IPS-15b (cell line): ENCODE data around the gene TSPAN18.

Experiments used
- H3K27me3 ChIP-seq: one replicate; pipeline ENCODE4 v1.6.1; 2013; ENCODE audit warnings: low read length; ENCODE audit not compliant: control insufficient read depth, insufficient read depth
- H3K36me3 ChIP-seq: one replicate; pipeline ENCODE4 v1.6.1; 2013; ENCODE audit warnings: low read length; ENCODE audit not compliant: control insufficient read depth, insufficient read depth
- H3K4me1 ChIP-seq: one replicate; pipeline ENCODE4 v1.6.1; 2013; ENCODE audit warnings: mild to moderate bottlenecking, low read length; ENCODE audit not compliant: control insufficient read depth, insufficient read depth
- H3K4me3 ChIP-seq: one replicate; pipeline ENCODE4 v1.5.1; 2013; ENCODE audit warnings: low read depth, low read length
- H3K9ac ChIP-seq: one replicate; pipeline ENCODE4 v1.6.1; 2013; ENCODE audit warnings: low read depth, mild to moderate bottlenecking, low read length
- H3K9me3 ChIP-seq: one replicate; pipeline ENCODE4 v1.6.1; 2013; ENCODE audit warnings: mild to moderate bottlenecking, low read length; ENCODE audit not compliant: control insufficient read depth, insufficient read depth

TSPAN18 gene

DNA sequence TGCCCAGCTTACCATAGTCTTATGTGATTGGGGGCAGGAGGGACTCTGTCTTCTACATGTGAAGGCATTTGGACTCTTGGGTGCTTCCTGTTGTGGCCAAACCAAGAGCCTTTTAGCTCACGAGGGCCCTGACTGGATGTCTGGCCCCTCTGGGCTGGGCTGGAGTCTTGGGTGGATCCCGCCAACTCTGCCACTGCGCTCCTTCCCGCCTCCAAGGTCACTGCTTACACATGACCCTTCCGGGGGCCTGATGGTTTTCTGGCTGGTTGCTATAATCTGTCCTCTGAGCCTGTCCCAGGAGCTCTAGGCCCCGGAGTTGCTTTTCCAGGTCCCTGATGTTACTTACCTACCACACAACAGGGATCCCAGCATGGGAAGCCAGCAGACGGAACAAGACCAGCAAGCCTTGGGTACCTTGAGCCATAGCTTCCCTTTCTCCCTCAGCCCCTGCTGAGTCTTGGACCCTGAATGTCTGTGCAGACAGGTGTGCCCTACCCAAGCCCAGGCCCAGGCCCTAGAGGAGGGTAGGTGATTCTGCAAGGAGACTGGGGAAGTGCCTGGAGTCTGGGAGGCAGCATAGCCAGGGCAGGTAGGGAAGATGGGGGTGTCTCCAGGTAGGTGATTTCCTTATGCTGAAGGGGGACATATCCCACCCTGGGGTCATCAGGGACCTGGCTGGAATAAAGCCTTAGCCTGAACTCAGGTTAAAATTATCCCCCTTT is 100.3 kb downstream of the TSPAN18 start:
- Histone ChIP-seq H3K9ac (no peak overlapping the region), H3K27me3 (peaks cover 35% of the 10 kb centered on the region), H3K9me3 (no peaks in the 10 kb centered on the region), H3K4me3 (no peak overlapping the region), H3K36me3 (no peaks in the 10 kb centered on the region), H3K4me1 (peaks cover 20% of the 10 kb centered on the region)

DNA sequence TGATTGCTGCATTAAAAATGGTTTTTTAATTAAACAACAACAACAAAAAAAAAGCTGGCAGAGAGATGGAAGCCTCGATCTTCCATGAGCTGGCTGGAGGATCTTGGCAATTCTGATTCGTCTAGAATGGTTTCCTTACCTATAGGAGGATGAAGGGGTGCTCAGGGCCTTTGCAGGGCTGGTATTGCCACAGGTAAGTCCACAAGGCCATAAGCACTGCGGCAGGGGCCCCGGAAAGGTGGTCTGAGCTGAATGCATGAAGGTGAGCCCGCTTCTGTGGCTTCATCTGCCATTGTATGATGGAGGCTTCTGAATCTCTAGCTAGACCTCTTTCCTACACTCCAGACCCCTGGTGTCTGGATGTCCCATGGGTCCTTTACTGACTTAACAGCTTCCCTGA is 101.5 kb downstream of the TSPAN18 start:
- Histone ChIP-seq H3K36me3 (no peaks in the 10 kb centered on the region), H3K27me3 (peaks cover 46% of the 10 kb centered on the region), H3K9me3 (no peaks in the 10 kb centered on the region), H3K9ac (no peak overlapping the region), H3K4me3 (no peak overlapping the region), H3K4me1 (peaks cover 23% of the 10 kb centered on the region)

DNA sequence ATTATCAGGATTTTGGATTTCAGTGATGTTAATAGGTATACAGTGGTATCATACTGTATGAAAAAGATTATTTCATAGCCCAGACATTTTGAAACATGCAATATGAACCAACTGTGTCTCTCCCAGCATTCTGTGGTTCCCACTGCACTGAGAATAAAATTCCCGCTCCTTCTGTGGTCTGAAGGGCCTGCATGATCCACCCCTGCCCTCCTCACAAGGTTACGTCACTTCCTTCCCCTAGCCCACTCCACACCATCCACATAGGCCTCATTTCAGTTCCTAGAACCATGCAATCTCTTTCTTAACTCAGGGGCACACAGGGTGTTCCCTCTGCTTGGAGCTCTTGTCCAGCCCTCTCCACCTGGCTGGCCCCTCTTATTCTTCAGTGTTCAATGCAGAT is 103.1 kb downstream of the TSPAN18 start:
- peaks cover 24% of the 10 kb centered on the region for H3K4me1 ChIP-seq

DNA sequence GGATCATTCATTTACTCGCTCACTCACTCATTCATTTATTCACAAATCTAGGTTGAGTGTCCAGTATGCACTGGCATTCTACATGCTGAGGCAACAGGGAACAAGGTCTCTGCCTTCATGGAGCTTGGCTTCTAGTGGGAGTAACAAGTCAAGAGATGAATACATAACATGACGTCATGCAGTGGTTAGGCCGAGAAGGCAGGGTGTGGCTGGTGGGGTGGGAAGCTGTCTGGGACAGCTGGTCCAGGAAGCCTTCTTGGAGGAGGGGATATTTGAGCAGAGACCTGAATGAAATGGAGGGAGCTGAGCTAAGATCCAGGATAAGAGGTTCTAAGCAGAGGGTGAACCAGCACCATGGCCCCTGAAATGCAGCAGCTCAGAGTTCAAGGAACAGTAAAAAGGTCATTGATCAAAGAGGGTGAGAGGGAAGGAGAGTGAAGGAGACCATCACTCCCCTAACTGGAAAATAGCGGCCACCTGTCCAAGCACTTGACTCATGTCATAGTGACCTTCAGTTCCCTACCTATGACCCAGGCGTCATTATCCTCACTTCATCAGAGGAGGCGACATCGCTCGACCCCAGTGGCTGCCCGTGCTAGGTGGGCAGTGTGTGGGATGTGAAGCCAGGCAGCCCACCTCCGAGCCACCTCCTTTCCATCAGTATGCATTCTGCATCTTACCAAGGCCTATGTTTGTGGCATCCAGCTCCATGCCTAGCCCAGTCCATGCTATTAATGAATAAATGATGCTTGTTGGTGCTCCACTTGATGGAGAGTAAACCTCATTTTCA is 105.0 kb downstream of the TSPAN18 start:
- Histone ChIP-seq H3K4me1 (peaks cover 27% of the 10 kb centered on the region), H3K9ac (no peak overlapping the region), H3K9me3 (no peaks in the 10 kb centered on the region), H3K27me3 (peaks cover 34% of the 10 kb centered on the region), H3K36me3 (no peaks in the 10 kb centered on the region), H3K4me3 (no peak overlapping the region)

More for the DNA sequence above, 103.1 kb downstream of the TSPAN18 start:
- Histone ChIP-seq H3K9ac (no peak overlapping the region), H3K27me3 (peaks cover 46% of the 10 kb centered on the region), H3K9me3 (no peaks in the 10 kb centered on the region), H3K36me3 (no peaks in the 10 kb centered on the region), H3K4me3 (no peak overlapping the region)

DNA sequence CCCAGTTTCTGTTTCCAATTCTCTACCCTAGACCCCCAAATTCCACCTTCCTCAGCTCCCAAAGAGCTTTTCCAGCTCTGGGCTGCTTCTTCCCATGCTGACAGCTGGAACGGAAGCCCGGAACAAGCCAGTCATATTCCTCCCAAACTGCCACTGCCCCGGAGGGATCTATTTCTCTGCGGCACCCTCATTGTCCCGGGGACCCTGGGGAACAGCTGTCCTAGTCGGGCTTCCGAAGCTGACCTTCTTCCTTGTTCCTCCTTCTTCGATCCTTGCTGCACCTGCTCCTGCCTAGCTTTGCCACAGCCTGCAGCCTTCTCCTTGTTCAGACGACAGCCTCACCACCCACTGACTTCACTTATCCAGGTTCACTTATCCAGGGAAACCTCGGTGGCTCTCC is 105.7 kb downstream of the TSPAN18 start:
- H3K4me1 ChIP-seq: peaks cover 27% of the 10 kb centered on the region
- no peaks in the 10 kb centered on the region for H3K36me3 ChIP-seq
- no peaks in the 10 kb centered on the region for H3K9me3 ChIP-seq
- peaks cover 29% of the 10 kb centered on the region for H3K27me3 ChIP-seq
- H3K4me3 ChIP-seq: no peak overlapping the region
- H3K9ac ChIP-seq: no peak overlapping the region

DNA sequence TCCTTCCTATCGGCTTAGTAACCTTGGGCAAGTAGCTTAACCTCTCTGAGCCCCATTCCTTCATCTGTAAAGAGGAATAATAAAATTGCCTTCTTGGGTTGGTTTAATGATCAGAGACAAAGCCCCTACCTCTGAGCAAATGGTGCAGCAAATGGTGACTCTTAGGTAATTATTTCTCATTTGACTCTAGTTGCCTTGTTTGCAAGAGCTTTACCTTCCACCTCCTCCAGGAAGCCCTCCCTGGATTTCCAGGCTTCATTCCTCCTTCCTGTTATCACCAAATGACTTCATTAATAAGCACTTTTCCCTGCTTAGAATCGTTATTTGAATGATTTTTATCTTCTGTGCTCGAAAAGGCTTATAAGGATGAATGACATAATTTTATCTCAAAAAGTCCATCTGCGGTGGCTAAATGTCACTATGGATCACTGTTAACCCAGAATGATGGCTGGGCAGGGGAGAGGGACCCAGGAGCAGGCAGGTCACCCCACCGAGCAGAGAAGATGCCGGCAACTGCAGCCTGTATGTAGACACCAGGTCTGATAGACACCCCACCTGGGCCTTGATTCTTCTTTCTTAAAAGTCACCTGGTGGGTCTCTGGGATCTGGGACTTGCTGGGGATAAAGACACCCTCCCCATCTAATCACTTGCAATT is 106.6 kb downstream of the TSPAN18 start:
- H3K9ac ChIP-seq: no peak overlapping the region
- H3K4me3 ChIP-seq: no peak overlapping the region
- H3K9me3 ChIP-seq: no peaks in the 10 kb centered on the region
- H3K27me3 ChIP-seq: peaks cover 25% of the 10 kb centered on the region
- peaks cover 27% of the 10 kb centered on the region for H3K4me1 ChIP-seq
- no peaks in the 10 kb centered on the region for H3K36me3 ChIP-seq

DNA sequence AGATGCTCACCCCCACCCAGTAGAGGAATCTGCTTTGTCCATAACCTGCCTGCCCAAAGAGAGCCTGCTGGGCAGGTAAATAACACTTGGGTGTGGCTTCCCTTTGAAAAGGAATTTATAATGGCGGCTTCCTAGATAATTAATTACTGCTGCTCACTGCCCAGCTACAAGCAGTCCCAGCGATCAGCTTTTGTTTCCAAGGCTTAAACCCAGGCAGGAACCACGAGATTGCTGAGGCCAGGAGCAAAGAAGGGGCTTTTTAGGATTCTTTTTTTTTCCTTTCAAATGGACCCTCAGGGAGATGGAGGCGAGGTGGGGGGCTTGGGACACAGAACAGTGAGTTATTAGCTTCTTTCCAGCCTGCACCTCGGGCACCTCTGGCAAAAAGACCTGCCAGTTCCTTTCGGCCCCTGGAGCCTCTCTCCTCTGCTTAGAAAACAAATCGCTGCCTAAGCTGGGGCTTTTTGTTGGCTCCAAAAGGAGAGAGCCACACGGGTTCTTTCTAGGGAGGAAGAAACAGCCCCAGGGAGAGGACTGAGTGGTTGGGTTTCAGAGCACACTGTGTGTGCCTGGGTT is 107.2 kb downstream of the TSPAN18 start:
- Histone ChIP-seq H3K36me3 (no peaks in the 10 kb centered on the region), H3K27me3 (peaks cover 23% of the 10 kb centered on the region), H3K9me3 (no peaks in the 10 kb centered on the region), H3K4me3 (peak overlapping the region; percentile 8), H3K9ac (no peak overlapping the region), H3K4me1 (peaks cover 27% of the 10 kb centered on the region)

DNA sequence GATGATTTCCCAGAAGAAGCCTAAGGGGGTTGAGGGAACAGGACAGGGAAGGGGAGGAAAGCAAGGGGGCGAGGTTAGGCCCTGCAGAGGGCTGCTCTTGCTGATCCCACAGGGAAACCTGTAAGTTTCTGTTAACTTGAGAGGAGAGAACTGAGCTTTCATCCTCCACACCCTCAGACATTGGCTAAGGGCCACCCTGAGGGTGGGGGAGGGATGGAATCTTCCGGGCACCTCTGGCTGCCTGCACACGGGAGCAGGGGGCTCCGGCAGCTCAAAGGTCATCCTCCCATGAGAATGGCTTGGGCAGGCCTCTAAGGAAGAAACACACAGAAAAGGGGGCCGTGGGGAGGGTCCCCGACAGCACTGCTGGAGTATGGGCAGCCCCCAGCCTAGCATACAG is 108.1 kb downstream of the TSPAN18 start:
- H3K9ac ChIP-seq: no peak overlapping the region

DNA sequence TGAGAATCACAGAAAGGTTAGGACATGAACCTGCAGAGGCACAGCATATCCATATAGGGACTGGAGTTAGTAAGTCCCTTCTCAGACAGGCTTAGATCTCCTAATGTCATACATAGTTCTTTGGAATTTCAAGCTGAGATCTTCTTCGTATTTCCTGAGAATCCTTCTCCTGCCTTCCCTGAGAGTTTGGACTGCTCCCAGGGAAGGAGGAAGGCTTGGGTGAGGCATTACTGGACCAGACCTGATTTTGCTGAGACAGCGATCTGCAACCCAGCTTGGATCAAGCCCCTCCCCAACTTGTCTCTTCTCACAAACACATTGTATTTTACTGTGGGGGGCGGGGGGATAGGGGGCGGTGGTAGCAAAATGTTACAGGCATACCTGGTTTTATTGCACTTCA is 108.5 kb downstream of the TSPAN18 start:
- Histone ChIP-seq H3K36me3 (no peaks in the 10 kb centered on the region), H3K9me3 (no peaks in the 10 kb centered on the region), H3K4me3 (no peak overlapping the region), H3K27me3 (peaks cover 23% of the 10 kb centered on the region), H3K4me1 (peaks cover 27% of the 10 kb centered on the region), H3K9ac (no peak overlapping the region)

More for the DNA sequence above, 108.1 kb downstream of the TSPAN18 start:
- Histone ChIP-seq H3K9me3 (no peaks in the 10 kb centered on the region), H3K27me3 (peaks cover 23% of the 10 kb centered on the region), H3K4me3 (no peak overlapping the region), H3K36me3 (no peaks in the 10 kb centered on the region), H3K4me1 (peaks cover 27% of the 10 kb centered on the region)

DNA sequence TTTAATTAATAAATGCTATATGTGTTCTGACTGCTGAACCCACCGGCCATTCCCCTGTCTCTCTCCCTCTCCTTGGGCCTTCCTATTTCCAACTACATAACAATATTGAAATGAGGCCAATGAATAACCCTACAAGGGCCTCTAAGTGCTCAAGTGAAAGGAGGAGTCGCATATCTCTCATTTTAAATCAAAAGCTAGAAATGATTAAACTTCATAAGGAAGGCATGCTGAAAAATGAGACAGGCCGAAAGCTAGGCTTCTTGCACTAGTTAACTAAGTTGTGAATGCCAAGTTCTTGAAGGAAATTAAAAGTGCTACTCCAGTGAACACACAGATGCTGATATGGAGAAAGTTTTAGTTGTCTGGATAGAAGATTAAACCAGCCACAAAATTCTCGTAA is 109.2 kb downstream of the TSPAN18 start:
- Histone ChIP-seq H3K27me3 (peaks cover 22% of the 10 kb centered on the region), H3K4me1 (peaks cover 31% of the 10 kb centered on the region), H3K9me3 (no peaks in the 10 kb centered on the region), H3K9ac (no peak overlapping the region), H3K36me3 (no peaks in the 10 kb centered on the region), H3K4me3 (no peak overlapping the region)

DNA sequence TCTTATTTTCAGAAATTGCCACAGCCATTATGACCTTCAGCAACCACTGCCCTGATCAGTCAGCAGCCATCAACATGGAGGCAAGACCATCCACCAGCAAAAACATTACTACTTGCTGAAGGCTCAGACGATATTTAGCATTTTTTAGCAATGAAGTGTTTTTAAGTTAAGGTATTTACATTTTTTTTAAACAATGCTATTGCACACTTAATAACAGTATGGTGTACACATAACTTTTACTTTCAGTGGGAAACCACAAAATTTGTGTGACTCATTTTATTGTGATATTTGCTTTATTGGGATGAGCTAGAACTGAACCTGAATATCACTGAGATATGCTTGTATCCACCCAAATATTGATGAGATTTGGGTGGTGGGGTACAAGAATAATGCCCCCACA is 110.9 kb downstream of the TSPAN18 start:
- no peak overlapping the region for H3K9ac ChIP-seq
- H3K4me3 ChIP-seq: no peak overlapping the region
- H3K36me3 ChIP-seq: no peaks in the 10 kb centered on the region
- H3K9me3 ChIP-seq: no peaks in the 10 kb centered on the region
- H3K4me1 ChIP-seq: peaks cover 36% of the 10 kb centered on the region
- H3K27me3 ChIP-seq: peaks cover 5% of the 10 kb centered on the region
